Measurements from ENCODE around the gene RBM20.

The RBM20 gene

GRCh38 chr10:110841767-110842267 is 197.7 kb downstream of the RBM20 start:
- DNase-seq, result no peak

GRCh38 chr10:110842326-110842904 is 198.3 kb downstream of the RBM20 start:
- DNase-seq, result no peak

GRCh38 chr10:110843031-110843430 is 198.9 kb downstream of the RBM20 start:
- no peak for DNase-seq

DNA sequence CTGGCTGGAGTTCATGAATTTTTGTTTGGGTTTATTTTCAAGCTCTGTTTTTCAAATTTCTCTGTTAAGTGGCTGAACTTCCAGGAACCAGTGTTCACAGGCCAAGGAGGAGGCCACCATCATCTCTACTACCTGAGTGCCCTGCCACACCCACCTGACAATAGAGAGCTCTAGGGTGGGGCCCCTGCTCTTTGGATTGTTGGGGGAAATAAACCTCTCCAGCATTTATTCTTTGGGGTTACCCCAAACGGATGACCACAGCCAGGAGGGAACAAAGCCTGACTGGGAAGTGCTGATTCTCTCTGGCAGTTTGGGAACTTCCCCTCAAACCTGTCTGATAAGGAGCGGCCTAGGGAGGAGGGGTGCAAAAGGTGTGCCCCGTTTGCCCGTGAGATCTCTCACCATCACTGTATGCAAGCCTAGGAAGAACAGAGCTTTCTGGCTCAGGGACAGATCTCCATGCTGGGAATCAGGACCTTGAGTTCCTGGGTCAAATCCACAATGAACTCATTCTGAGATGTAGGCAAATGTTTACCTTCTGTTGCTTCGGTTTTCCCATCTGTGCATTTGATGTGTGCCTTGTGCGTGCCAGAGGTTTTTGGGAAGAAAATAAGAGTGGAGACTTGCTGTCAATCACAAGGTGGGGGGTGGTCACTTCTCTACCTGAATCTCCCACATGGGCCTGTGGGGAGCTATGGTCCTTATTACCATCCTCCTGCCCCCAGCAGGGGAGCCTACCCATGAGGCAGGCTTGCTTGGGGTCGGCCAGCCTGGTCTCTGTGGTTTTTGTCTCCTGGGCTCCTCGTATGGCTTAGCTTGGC is 199.9 kb downstream of the RBM20 start:
- no peak for DNase-seq

GRCh38 chr10:110844617-110844881 is 200.4 kb downstream of the RBM20 start:
- DNase-seq, result no peak

GRCh38 chr10:110845192-110845755 is 201.1 kb downstream of the RBM20 start:
- no peak for DNase-seq

- DNase-seq, result no peak
Observed at GRCh38 chr10:110845756-110846620, 201.9 kb downstream of the RBM20 start.

DNA sequence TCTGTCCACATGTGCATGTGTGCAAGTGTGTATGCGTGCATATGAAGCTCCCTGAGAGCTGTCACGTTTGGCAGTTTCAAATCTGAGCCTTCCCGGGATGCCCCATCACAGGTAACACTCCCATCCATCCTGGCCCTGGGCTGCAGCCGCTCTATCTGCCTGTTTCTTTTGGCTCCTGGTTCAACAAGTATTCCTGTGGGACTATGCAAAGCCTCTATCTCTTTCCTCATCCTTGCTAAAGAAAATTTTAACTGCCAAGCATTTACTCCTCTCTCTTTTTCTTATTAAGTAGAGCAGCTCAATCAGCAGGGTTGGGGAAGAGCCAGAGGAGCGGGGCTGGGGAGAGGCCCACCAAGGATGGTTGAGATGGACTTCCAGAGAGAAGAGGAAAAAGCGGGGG is 203.2 kb downstream of the RBM20 start:
- no peak for DNase-seq

- DNase-seq, result no peak
Observed at GRCh38 chr10:110848106-110848505, 204.0 kb downstream of the RBM20 start.

DNA sequence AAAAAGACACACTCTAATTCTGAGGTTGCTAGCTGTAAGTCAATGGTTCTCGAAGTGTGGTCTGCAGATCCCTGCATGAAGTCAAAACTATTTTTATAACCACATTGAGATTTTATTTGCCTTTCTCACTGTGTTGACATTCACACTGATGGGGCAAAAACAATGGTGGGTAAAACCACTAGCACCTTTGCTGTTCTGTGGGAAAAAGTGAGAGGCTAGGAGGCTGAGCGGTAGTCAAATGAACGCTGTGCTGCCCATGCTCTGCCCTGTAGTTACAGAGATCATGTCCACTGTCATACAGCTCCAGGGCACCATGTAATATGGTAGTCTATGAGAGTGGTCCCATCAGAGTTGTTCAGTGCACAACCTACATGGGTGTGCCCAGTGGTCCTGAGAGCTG is 206.0 kb downstream of the RBM20 start:
- no peak for DNase-seq

GRCh38 chr10:110851020-110851612 is 207.0 kb downstream of the RBM20 start:
- no peak for DNase-seq

GRCh38 chr10:110852255-110852896 is 208.2 kb downstream of the RBM20 start:
- DNase-seq, result no peak

- no peak for DNase-seq
Observed at GRCh38 chr10:110852947-110853346, 208.8 kb downstream of the RBM20 start.

GRCh38 chr10:110853921-110854605 is 209.9 kb downstream of the RBM20 start:
- no peak for DNase-seq

DNA sequence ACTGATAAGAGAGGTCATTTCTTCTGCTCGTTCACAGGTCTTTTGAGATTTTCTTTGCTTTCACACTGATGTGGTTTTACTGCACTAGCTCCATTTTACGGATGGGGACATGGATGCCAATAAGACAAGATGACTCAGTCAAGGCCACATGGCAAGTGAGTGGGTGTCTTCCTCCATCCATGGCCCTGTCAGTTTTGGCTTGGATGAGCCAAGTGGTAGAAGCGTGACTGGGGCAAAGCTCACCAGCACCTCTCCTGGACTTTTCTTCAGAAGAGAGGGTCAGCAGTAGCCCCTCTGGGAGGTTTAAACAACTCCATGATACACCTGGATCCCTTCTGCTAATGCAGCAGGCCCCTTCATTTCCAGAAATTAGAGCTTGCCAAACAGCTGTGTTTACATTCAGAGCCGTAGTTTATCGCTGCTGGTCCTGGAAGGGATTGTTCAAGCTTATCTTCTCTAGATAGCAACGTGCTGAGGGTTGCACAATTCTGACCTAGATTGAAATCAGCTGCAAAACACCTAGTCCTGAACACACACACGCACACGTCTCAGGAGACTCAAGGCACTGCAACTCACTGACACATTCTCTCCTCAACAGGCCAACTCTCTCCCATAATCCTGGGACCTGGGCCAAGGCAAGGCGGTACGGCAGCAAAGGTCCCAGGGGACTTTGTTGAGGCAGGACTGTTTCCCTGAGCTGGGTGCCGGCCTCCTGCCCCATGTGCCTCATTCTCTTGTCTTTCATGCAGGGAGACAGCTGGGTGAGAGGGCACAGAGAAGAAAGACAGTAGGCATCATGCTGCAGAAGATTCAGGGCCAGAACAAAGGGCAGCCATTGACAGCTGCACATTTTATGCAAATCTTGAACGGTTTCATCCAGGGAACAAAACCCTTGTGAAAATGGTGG is 213.4 kb downstream of the RBM20 start:
- DNase-seq, result no peak

- no peak for DNase-seq
Observed at GRCh38 chr10:110858297-110858934, 214.3 kb downstream of the RBM20 start.

DNA sequence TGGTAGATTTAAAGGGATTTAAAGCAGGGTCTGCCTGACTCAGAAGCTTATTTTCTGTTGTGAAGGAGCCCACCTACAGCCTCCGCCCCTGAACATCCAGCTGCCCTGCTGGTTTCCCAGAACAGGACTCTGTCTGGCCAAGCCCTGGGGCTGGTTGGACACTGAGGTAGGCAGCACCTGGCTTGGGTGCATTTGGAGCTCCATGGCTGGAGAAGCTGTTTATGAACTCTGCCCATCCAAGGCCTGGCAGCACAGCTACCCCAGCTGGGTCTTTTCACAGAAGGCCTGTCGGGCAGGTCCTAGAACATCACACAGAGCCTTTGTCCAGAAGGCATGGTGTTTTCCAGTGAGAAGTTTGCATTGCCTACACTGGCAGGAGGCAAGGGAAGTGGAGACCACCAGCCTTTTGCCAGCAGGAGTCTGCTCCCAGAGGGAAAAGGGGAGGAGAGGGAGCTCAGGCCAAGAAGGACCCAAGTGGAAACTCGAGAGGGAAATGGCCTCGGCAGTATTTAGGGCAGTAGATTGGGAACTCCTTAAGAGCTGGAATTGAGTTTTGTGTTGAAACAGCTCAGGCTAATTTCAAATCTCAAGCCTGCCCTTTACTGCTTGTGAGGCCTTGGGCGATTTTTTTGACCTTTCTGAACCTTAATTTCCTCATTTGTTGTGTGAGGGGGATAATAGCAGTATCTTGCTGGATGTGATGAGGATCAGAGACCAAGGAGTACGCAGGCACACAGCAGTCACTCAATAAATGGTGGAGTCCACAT is 215.3 kb downstream of the RBM20 start:
- no peak for DNase-seq

- no peak for DNase-seq
Observed at GRCh38 chr10:110859973-110860376, 215.8 kb downstream of the RBM20 start.

- DNase-seq, result no peak
Observed at GRCh38 chr10:110860576-110861241, 216.6 kb downstream of the RBM20 start.

All from NCI-H1048 (cell line).